Osteoblast (primary cell): Measurements from ENCODE around the gene BROX. TPM values are rescaled to one million over a fixed set of nuclear protein-coding genes. Genes with fewer than 3 reads are reported as not detected.

Experiments
- DNase-seq: peaks from one replicate; pipeline ENCODE4 v3.0.0; 2011; ENCODE audit warnings: low spot score, mixed read lengths; ENCODE audit not compliant: insufficient read length; ENCODE audit errors: missing footprints
- H2AFZ ChIP-seq: 2 replicates; pipeline ENCODE4 v1.6.0; 2011; ENCODE audit warnings: mild to moderate bottlenecking, low read length
- H3K27ac ChIP-seq: 2 replicates; pipeline ENCODE4 v1.5.1; 2011; ENCODE audit warnings: mild to moderate bottlenecking, low read depth, low read length, moderate library complexity
- H3K27me3 ChIP-seq: 2 replicates; pipeline ENCODE4 v1.6.0; 2012; ENCODE audit warnings: mild to moderate bottlenecking, control low read depth, inconsistent platforms, low read length, moderate library complexity; ENCODE audit not compliant: insufficient read depth
- H3K36me3 ChIP-seq: 2 replicates; pipeline ENCODE4 v1.5.1; 2011; ENCODE audit warnings: mild to moderate bottlenecking, low read length, control low read depth, moderate library complexity; ENCODE audit not compliant: insufficient read depth
- H3K4me1 ChIP-seq: 2 replicates; pipeline ENCODE4 v1.5.1; 2011; ENCODE audit warnings: mild to moderate bottlenecking, low read length, control low read depth, moderate library complexity; ENCODE audit not compliant: insufficient read depth
- H3K4me2 ChIP-seq: 2 replicates; pipeline ENCODE4 v1.6.0; 2011; ENCODE audit warnings: mild to moderate bottlenecking, low read length; ENCODE audit not compliant: insufficient read depth
- H3K4me3 ChIP-seq: fragments of 200-600 bp; sonication (generic); 3 replicates; pipeline ENCODE4 v1.5.1; 2012; ENCODE audit warnings: mild to moderate bottlenecking, low read length, inconsistent platforms; ENCODE audit not compliant: insufficient read depth
- H3K79me2 ChIP-seq: 2 replicates; pipeline ENCODE4 v1.6.0; 2012; ENCODE audit warnings: mild to moderate bottlenecking, low read length, control low read depth, inconsistent platforms; ENCODE audit not compliant: insufficient read depth
- H3K9me3 ChIP-seq: 2 replicates; pipeline ENCODE4 v1.5.1; 2011; ENCODE audit warnings: low read depth, low read length, control low read depth
- H4K20me1 ChIP-seq: 2 replicates; pipeline ENCODE4 v1.6.0; 2012; ENCODE audit warnings: mild to moderate bottlenecking, low read length, control low read depth; ENCODE audit not compliant: insufficient read depth
- CTCF ChIP-seq: IDR thresholded peaks from 2 replicates; pipeline ENCODE4 v1.5.1; 2011; ENCODE audit warnings: mild to moderate bottlenecking, low read depth, low read length, moderate library complexity; ENCODE audit errors: extremely low read depth
- total RNA-seq: library from RNA; depleted of rRNA; stranded (reverse); fragments of >200 nt; gene quantifications from 2 replicates; pipeline ENCODE4 v1.2.3, GENCODE V29; 2012

BROX gene
- total RNA-seq, 1 donor: 77.4 TPM

DNA sequence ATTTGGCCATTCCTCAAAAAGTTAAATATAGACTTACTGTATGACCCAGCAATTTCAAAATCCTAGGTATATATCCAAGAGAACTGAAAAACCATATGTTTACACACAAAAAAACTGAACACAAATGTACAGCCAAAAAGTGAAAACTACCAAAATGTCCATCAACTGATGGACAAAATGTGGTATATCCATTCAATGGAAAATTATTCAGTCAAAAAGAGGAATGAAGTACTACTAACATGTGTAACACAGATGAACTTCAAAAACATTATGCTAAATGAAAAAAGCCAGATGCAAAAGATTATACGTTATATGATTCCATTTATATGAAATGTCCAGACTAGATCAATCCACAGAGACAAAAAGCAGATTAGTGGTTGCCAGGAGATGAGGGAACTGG is 8.1 kb upstream of the BROX start:
- no peak overlapping the region for H2AFZ ChIP-seq
- H3K27ac ChIP-seq: no peak overlapping the region
- no peaks in the 10 kb centered on the region for H3K27me3 ChIP-seq
- H3K4me2 ChIP-seq: no peak overlapping the region
- no peak overlapping the region for H3K4me3 ChIP-seq
- H3K36me3 ChIP-seq: peaks cover 26% of the 10 kb centered on the region
- no peak for DNase-seq
- H3K4me1 ChIP-seq: no peaks in the 10 kb centered on the region
- TF ChIP-seq CTCF: no peak
- peaks cover 84% of the 10 kb centered on the region for H3K79me2 ChIP-seq
- H3K9me3 ChIP-seq: no peaks in the 10 kb centered on the region
- peaks cover 6% of the 10 kb centered on the region for H4K20me1 ChIP-seq

DNA sequence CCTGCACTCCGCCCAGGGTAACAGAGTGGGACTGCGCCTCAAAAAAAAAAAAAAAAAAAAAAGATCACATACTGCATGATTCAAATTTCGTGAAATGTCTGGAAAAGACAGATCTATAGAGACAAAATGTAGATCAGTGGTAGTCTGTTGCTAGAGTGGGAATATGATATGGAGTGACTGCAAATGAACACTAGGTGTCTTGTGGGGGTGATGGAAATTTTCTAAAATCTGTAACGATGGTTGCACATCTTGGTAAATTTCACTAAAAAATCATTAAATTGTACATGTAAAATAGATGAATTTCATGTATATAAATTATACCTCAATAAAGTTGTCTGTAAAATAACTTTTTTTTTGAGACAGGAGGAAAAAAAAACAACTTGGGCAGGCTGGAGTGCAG is 5.5 kb upstream of the BROX start:
- Histone ChIP-seq H3K4me2 (no peak overlapping the region), H3K36me3 (peaks cover 13% of the 10 kb centered on the region), H3K4me3 (no peak overlapping the region), H3K79me2 (peaks cover 98% of the 10 kb centered on the region), H3K4me1 (peaks cover 11% of the 10 kb centered on the region), H2AFZ (no peak overlapping the region), H3K27me3 (no peaks in the 10 kb centered on the region), H3K27ac (no peak overlapping the region), H3K9me3 (no peaks in the 10 kb centered on the region), H4K20me1 (peaks cover 6% of the 10 kb centered on the region)
- no peak for DNase-seq
- TF ChIP-seq CTCF: peak; percentile 6

DNA sequence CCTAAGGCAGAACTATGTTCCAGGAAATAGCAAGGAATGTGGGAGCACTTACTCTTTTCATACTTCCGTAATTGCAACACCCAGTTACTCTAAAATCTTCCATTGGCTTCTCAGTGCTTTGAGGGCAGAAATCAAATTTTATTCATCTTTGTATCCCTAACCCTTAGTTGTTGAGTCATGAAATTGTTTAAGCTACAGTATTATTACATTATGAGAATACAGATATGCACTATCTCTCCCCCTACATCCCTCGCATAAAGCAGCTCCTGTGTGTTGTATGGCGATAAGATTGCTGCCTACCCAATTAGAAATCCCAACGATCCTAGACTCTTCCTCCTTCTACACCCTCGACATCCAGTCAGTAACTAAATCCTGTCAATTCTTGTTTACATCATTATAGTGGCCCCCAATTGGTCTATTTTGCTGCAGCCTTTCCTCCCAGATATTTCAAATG is 2.6 kb upstream of the BROX start:
- H3K9me3 ChIP-seq: no peaks in the 10 kb centered on the region
- peaks cover 11% of the 10 kb centered on the region for H3K4me1 ChIP-seq
- H3K4me3 ChIP-seq: no peak overlapping the region
- peaks cover 89% of the 10 kb centered on the region for H3K79me2 ChIP-seq
- no peak overlapping the region for H3K27ac ChIP-seq
- no peak for DNase-seq
- TF ChIP-seq CTCF: no peak
- peaks cover 4% of the 10 kb centered on the region for H3K36me3 ChIP-seq
- peaks cover 6% of the 10 kb centered on the region for H4K20me1 ChIP-seq
- H2AFZ ChIP-seq: no peak overlapping the region
- H3K27me3 ChIP-seq: no peaks in the 10 kb centered on the region
- H3K4me2 ChIP-seq: peak overlapping the region; percentile 88

- Histone ChIP-seq H4K20me1 (peaks cover 3% of the 10 kb centered on the region), H3K4me3 (peak overlapping the region; percentile 84), H3K79me2 (peaks cover 82% of the 10 kb centered on the region), H2AFZ (peak overlapping the region; percentile 96), H3K27me3 (no peaks in the 10 kb centered on the region), H3K9me3 (no peaks in the 10 kb centered on the region), H3K27ac (peak overlapping the region; percentile 92), H3K36me3 (peaks cover 11% of the 10 kb centered on the region), H3K4me2 (peak overlapping the region; percentile 88), H3K4me1 (peaks cover 11% of the 10 kb centered on the region)
- no peak for TF ChIP-seq CTCF
- DNase-seq: peak; percentile 87
Observed at GRCh38 chr1:222711319-222712252, 778 bp upstream of the BROX start.
